IMR-90 (cell line): ENCODE results near the gene IL17A. TPM values are rescaled to one million over a fixed set of nuclear protein-coding genes. Genes with fewer than 3 reads are reported as not detected.

ENCODE experiments used
- ATAC-seq: fragments of 200-7000 bp; cut with Tn5 transposase; 2 replicates; pipeline ENCODE4 v1.9.1; 2020; ENCODE audit warnings: low read depth, mild to moderate bottlenecking, moderate library complexity
- BruUV-seq: library from RNA; stranded (reverse); fragments of 400-500 nt; replicated peaks from 2 replicates; lab custom pipeline; 2021; lab: Mats Ljungman, UMichigan
- CTCF ChIA-PET: fragments of 300-600 bp; formaldehyde crosslinking; extraction: SDS; loops from one replicate; lab custom pipeline; 2021; ENCODE audit warnings: antibody characterized with exemption; lab: Yijun Ruan, JAX
- POLR2A ChIA-PET: fragments of 300-600 bp; sonication (Branson Sonifier 250); formaldehyde crosslinking; loops from one replicate; lab custom pipeline; 2022; ENCODE audit warnings: antibody characterized with exemption; ENCODE audit not compliant: unreplicated experiment; lab: Charles Lee
- DNase-seq: peaks from one replicate; pipeline ENCODE4 v3.0.0; 2013
- H2AFZ ChIP-seq: replicated peaks from 2 replicates; pipeline ENCODE3; 2013; ENCODE audit warnings: low read length, mild to moderate bottlenecking; ENCODE audit not compliant: poor library complexity
- H2AK5ac ChIP-seq: 2 replicates; pipeline ENCODE4 v1.6.1; 2013; ENCODE audit warnings: low read depth, low read length, inconsistent platforms
- H2AK9ac ChIP-seq: replicated peaks from 2 replicates; pipeline ENCODE3; 2013; ENCODE audit warnings: mild to moderate bottlenecking, low read depth, low read length, moderate library complexity; ENCODE audit not compliant: poor library complexity
- H2BK120ac ChIP-seq: 2 replicates; pipeline ENCODE4 v1.6.1; 2013; ENCODE audit warnings: low read depth, low read length, inconsistent platforms
- H2BK15ac ChIP-seq: 3 replicates; pipeline ENCODE4 v1.6.1; 2013; ENCODE audit warnings: low read depth, low read length, inconsistent platforms
- H2BK20ac ChIP-seq: 2 replicates; pipeline ENCODE4 v1.6.1; 2013; ENCODE audit warnings: low read depth, mild to moderate bottlenecking, inconsistent platforms, low read length, moderate library complexity
- H2BK5ac ChIP-seq: 2 replicates; pipeline ENCODE4 v1.6.1; 2013; ENCODE audit warnings: mild to moderate bottlenecking, low read depth, low read length, inconsistent platforms; ENCODE audit not compliant: poor library complexity, severe bottlenecking
- H3K14ac ChIP-seq: replicated peaks from 2 replicates; pipeline ENCODE4 v1.6.1; 2013; ENCODE audit warnings: low read depth, low read length, inconsistent platforms
- H3K18ac ChIP-seq: 2 replicates; pipeline ENCODE4 v1.6.1; 2013; ENCODE audit warnings: low read depth, low read length, control low read depth
- H3K23ac ChIP-seq: 2 replicates; pipeline ENCODE4 v1.6.1; 2013; ENCODE audit warnings: low read depth, low read length, inconsistent platforms
- H3K27ac ChIP-seq: 2 replicates; pipeline ENCODE4 v1.5.1; 2013; ENCODE audit warnings: mild to moderate bottlenecking, control low read depth, low read length; ENCODE audit not compliant: insufficient read depth
- H3K27me3 ChIP-seq: 2 replicates; pipeline ENCODE4 v1.6.1; 2013; ENCODE audit warnings: low read length; ENCODE audit not compliant: control insufficient read depth, insufficient read depth
- H3K36me3 ChIP-seq: 2 replicates; pipeline ENCODE4 v1.6.1; 2013; ENCODE audit warnings: low read length, mixed read lengths; ENCODE audit not compliant: control insufficient read depth, insufficient read depth
- H3K4ac ChIP-seq: 2 replicates; pipeline ENCODE4 v1.6.1; 2013; ENCODE audit warnings: low read depth, low read length, inconsistent platforms
- H3K4me1 ChIP-seq: 2 replicates; pipeline ENCODE4 v1.6.1; 2013; ENCODE audit warnings: low read length, mixed read lengths; ENCODE audit not compliant: control insufficient read depth, insufficient read depth
- H3K4me2 ChIP-seq: 2 replicates; pipeline ENCODE4 v1.6.1; 2013; ENCODE audit warnings: low read depth, mild to moderate bottlenecking, control low read depth, low read length, moderate library complexity
- H3K4me3 ChIP-seq: 2 replicates; pipeline ENCODE4 v1.5.1; 2013; ENCODE audit warnings: low read depth, mild to moderate bottlenecking, control low read depth, low read length, moderate library complexity; ENCODE audit not compliant: insufficient read depth
- H3K56ac ChIP-seq: 2 replicates; pipeline ENCODE4 v1.6.1; 2013; ENCODE audit warnings: low read length, inconsistent platforms; ENCODE audit not compliant: insufficient read depth; ENCODE audit errors: extremely low read depth
- H3K79me1 ChIP-seq, 2 experiments: 2 replicates each; pipeline ENCODE4 v1.6.1; 2013; ENCODE audit warnings: low read length in 2 of 2, inconsistent platforms in 1 of 2, low read depth in 1 of 2
- H3K9ac ChIP-seq: 2 replicates; pipeline ENCODE4 v1.6.1; 2013; ENCODE audit warnings: low read depth, low read length, control low read depth
- H3K9me1 ChIP-seq: 2 replicates; pipeline ENCODE4 v1.6.1; 2013; ENCODE audit warnings: low read length, inconsistent platforms; ENCODE audit not compliant: insufficient read depth
- H3K9me3 ChIP-seq: 2 replicates; pipeline ENCODE4 v1.6.1; 2013; ENCODE audit warnings: low read length; ENCODE audit not compliant: control insufficient read depth, insufficient read depth
- H4K20me1 ChIP-seq: 2 replicates; pipeline ENCODE4 v1.6.1; 2013; ENCODE audit warnings: low read length, inconsistent platforms; ENCODE audit not compliant: insufficient read depth
- H4K5ac ChIP-seq: 2 replicates; pipeline ENCODE4 v1.6.1; 2013; ENCODE audit warnings: mild to moderate bottlenecking, low read depth, low read length, control low read depth
- H4K8ac ChIP-seq, 2 experiments: 2 replicates each; pipeline ENCODE4 v1.6.1; 2013; ENCODE audit warnings: low read depth in 2 of 2, low read length in 2 of 2, control low read depth in 1 of 2, inconsistent platforms in 1 of 2
- H4K91ac ChIP-seq: 2 replicates; pipeline ENCODE4 v1.6.1; 2013; ENCODE audit warnings: low read depth, low read length, inconsistent platforms; ENCODE audit not compliant: insufficient read depth
- BHLHE40 ChIP-seq: fragments of 150-350 bp; IDR thresholded peaks from 2 replicates; pipeline ENCODE4 v1.6.1; 2016; ENCODE audit warnings: mild to moderate bottlenecking, low read depth, low read length
- CEBPB ChIP-seq: IDR thresholded peaks from 2 replicates; pipeline ENCODE4 v1.6.1; 2012; ENCODE audit warnings: low read depth, low read length, improper control_type of control experiment
- CHD1 ChIP-seq: IDR thresholded peaks from 2 replicates; pipeline ENCODE4 v1.6.1; 2012; ENCODE audit warnings: low read depth, low read length, improper control_type of control experiment
- FOS ChIP-seq: fragments of 150-350 bp; IDR thresholded peaks from 2 replicates; pipeline ENCODE4 v1.6.1; 2016; ENCODE audit warnings: low read depth, low read length
- MAFK ChIP-seq: IDR thresholded peaks from 2 replicates; pipeline ENCODE4 v1.6.1; 2012; ENCODE audit warnings: low read depth, low read length, improper control_type of control experiment
- MAZ ChIP-seq: IDR thresholded peaks from 2 replicates; pipeline ENCODE4 v1.6.1; 2012; ENCODE audit warnings: low read depth, mild to moderate bottlenecking, low read length, improper control_type of control experiment, moderate library complexity, borderline replicate concordance
- MXI1 ChIP-seq: IDR thresholded peaks from 2 replicates; pipeline ENCODE4 v1.6.1; 2012; ENCODE audit warnings: low read depth, mild to moderate bottlenecking, low read length, moderate library complexity, borderline replicate concordance
- NFE2L2 ChIP-seq: fragments of 150-350 bp; IDR thresholded peaks from 2 replicates; pipeline ENCODE4 v1.6.1; 2016; ENCODE audit warnings: low read depth, mild to moderate bottlenecking, low read length
- POLR2A ChIP-seq: IDR thresholded peaks from 2 replicates; pipeline ENCODE4 v1.6.1; 2012; ENCODE audit warnings: mild to moderate bottlenecking, low read depth, low read length
- RAD21 ChIP-seq: IDR thresholded peaks from 2 replicates; pipeline ENCODE4 v1.6.1; 2012; ENCODE audit warnings: low read length, improper control_type of control experiment
- RCOR1 ChIP-seq: IDR thresholded peaks from 2 replicates; pipeline ENCODE4 v1.6.1; 2012; ENCODE audit warnings: mild to moderate bottlenecking, low read length, improper control_type of control experiment; ENCODE audit not compliant: insufficient replicate concordance
- RFX5 ChIP-seq: IDR thresholded peaks from 2 replicates; pipeline ENCODE4 v1.8.0; 2012; ENCODE audit warnings: low read depth, mild to moderate bottlenecking, low read length, moderate library complexity
- SMC3 ChIP-seq: fragments of 150-350 bp; IDR thresholded peaks from 2 replicates; pipeline ENCODE4 v1.6.1; 2016; ENCODE audit warnings: low read depth, mild to moderate bottlenecking, antibody characterized with exemption, low read length, moderate library complexity
- USF2 ChIP-seq: fragments of 150-350 bp; IDR thresholded peaks from 2 replicates; pipeline ENCODE4 v1.6.1; 2017; ENCODE audit warnings: mild to moderate bottlenecking, antibody characterized with exemption, low read length, low read depth
- WGBS, 2 experiments: methylation state at CpG; one replicate each; pipeline versions ENCODE4 v1.1.5 to v1.1.7; 2013; ENCODE audit warnings: missing lambda C conversion rate in 2 of 2; ENCODE audit not compliant: insufficient read length in 1 of 2; ENCODE audit errors: extremely low coverage in 2 of 2; 5-methylcytosine and 5-hydroxymethylcytosine counted together
- dilution Hi-C: fragments of 300-500 bp; cut with HindIII; formaldehyde crosslinking; loops from one replicate; pipeline ENCODE4 v1.14.3; 2018; ENCODE audit warnings: low sequenced_read_pairs; ENCODE audit not compliant: unreplicated experiment
- in situ Hi-C: fragments of 300-500 bp; cut with MboI; formaldehyde crosslinking; loops from 3 replicates; pipeline ENCODE4 v1.14.3; 2019; ENCODE audit warnings: low sequenced_read_pairs, inconsistent platforms, mixed read lengths
- intact Hi-C: fragments of 100-400 bp; cut with micrococcal nuclease; formaldehyde crosslinking; loops from 2 replicates; pipeline ENCODE4 v1.10.0; 2022
- polyA plus RNA-seq, 3 experiments: library from polyadenylated mRNA; depleted of rRNA; stranded (reverse); fragments of >200 nt; gene quantifications; 2 replicates each; pipeline ENCODE4 v1.2.3, GENCODE V29; 2012; ENCODE audit warnings: low replicate concordance in 1 of 3
- total RNA-seq: library from RNA; depleted of rRNA; stranded (reverse); fragments of >200 nt; gene quantifications from 2 replicates; pipeline ENCODE4 v1.2.3, GENCODE V29; 2012
- TF ChIP-seq, protein P1 (sequence below): conservative IDR thresholded peaks from 2 replicates; pipeline ENCODE4 v1.5.1; 2012; ENCODE audit warnings: mild to moderate bottlenecking, low read depth, low read length, improper control_type of control experiment
- TF ChIP-seq, protein P2 (sequence below): fragments of 150-350 bp; IDR thresholded peaks from 2 replicates; pipeline ENCODE4 v1.6.1; 2016; ENCODE audit warnings: low read depth, mild to moderate bottlenecking, low read length, moderate library complexity, borderline replicate concordance

The IL17A gene
- total and polyA plus RNA-seq, 2 of the 4 experiments (the other 2 are of a cell fraction) = not detected

- no peaks in the 10 kb centered on the region for H3K36me3 ChIP-seq
- POLR2A ChIA-PET = no interaction called here
- H3K4ac ChIP-seq = no peak overlapping the region
- no peak overlapping the region for H2BK120ac ChIP-seq
- no peaks in the 10 kb centered on the region for H3K9me3 ChIP-seq
- H2BK15ac ChIP-seq = no peak overlapping the region
- H3K79me1 ChIP-seq = no peaks in the 10 kb centered on the region
- H4K20me1 ChIP-seq = no peaks in the 10 kb centered on the region
- peaks cover 3% of the 10 kb centered on the region; the same call in 1 of the 2 replicates for H3K27me3 ChIP-seq
- no peak overlapping the region for H3K4me3 ChIP-seq
- ATAC-seq (no peak), DNase-seq (no peak)
- no CpG with 5 or more reads among the region's 2 CpGs for WGBS, 2 experiments
- no peak for TF ChIP-seq RFX5
- no peak for TF ChIP-seq CEBPB
- TF ChIP-seq MXI1 = no peak
- TF ChIP-seq USF2 = no peak
- TF ChIP-seq POLR2A = no peak
- TF ChIP-seq NFE2L2 = no peak
- TF ChIP-seq, protein P1, sequence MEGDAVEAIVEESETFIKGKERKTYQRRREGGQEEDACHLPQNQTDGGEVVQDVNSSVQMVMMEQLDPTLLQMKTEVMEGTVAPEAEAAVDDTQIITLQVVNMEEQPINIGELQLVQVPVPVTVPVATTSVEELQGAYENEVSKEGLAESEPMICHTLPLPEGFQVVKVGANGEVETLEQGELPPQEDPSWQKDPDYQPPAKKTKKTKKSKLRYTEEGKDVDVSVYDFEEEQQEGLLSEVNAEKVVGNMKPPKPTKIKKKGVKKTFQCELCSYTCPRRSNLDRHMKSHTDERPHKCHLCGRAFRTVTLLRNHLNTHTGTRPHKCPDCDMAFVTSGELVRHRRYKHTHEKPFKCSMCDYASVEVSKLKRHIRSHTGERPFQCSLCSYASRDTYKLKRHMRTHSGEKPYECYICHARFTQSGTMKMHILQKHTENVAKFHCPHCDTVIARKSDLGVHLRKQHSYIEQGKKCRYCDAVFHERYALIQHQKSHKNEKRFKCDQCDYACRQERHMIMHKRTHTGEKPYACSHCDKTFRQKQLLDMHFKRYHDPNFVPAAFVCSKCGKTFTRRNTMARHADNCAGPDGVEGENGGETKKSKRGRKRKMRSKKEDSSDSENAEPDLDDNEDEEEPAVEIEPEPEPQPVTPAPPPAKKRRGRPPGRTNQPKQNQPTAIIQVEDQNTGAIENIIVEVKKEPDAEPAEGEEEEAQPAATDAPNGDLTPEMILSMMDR = no peak
- no peak for TF ChIP-seq RCOR1
- no peak for TF ChIP-seq RAD21
- TF ChIP-seq MAFK = no peak
- no peak for TF ChIP-seq BHLHE40
- TF ChIP-seq CHD1 = no peak
- no peak for TF ChIP-seq SMC3
- no peak for TF ChIP-seq FOS
- TF ChIP-seq MAZ = no peak
- TF ChIP-seq, protein P2, sequence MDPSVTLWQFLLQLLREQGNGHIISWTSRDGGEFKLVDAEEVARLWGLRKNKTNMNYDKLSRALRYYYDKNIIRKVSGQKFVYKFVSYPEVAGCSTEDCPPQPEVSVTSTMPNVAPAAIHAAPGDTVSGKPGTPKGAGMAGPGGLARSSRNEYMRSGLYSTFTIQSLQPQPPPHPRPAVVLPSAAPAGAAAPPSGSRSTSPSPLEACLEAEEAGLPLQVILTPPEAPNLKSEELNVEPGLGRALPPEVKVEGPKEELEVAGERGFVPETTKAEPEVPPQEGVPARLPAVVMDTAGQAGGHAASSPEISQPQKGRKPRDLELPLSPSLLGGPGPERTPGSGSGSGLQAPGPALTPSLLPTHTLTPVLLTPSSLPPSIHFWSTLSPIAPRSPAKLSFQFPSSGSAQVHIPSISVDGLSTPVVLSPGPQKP = no peak
- H2BK20ac ChIP-seq = no peak overlapping the region
- no peak overlapping the region for H3K27ac ChIP-seq
- dilution Hi-C loops (no loop called here), intact Hi-C loops (no loop called here), in situ Hi-C loops (no loop called here)
- no peak overlapping the region for H3K4me2 ChIP-seq
- H2AK9ac ChIP-seq = no peak overlapping the region
- no peak overlapping the region for H2BK5ac ChIP-seq
- no peak overlapping the region for H4K91ac ChIP-seq
- CTCF ChIA-PET = no interaction called here
- no TSS peak for BruUV-seq
- no peaks in the 10 kb centered on the region for H3K4me1 ChIP-seq
- H3K9ac ChIP-seq = no peak overlapping the region
- H3K18ac ChIP-seq = no peak overlapping the region
- no peak overlapping the region for H3K56ac ChIP-seq
- H3K23ac ChIP-seq = no peak overlapping the region
- no peak overlapping the region for H4K5ac ChIP-seq
- H4K8ac ChIP-seq = no peak overlapping the region
- H2AK5ac ChIP-seq = no peak overlapping the region
- H3K14ac ChIP-seq = no peak overlapping the region
- no peaks in the 10 kb centered on the region for H3K9me1 ChIP-seq
- H2AFZ ChIP-seq = no peak overlapping the region
Measured at GRCh38 chr6:52189974-52190373, 3.8 kb downstream of the IL17A start.
